WTC11 (cell line): ENCODE measurements around the gene FLT1. TPM values are rescaled to one million over a fixed set of nuclear protein-coding genes. Genes with fewer than 3 reads are reported as not detected.

Experiments
- ATAC-seq: fragments of 200-7000 bp; cut with Tn5 transposase; 2 replicates; pipeline ENCODE4 v1.10.0; 2021; ENCODE audit warnings: mild to moderate bottlenecking, moderate library complexity
- CTCF ChIA-PET: fragments of 300-600 bp; sonication (Branson Sonifier 250); formaldehyde crosslinking; loops from one replicate; lab custom pipeline; 2021; ENCODE audit warnings: antibody characterized with exemption; lab: Charles Lee
- POLR2A ChIA-PET: fragments of 350-600 bp; sonication (Branson Sonifier 250); formaldehyde crosslinking; loops from one replicate; lab custom pipeline; 2021; ENCODE audit warnings: antibody characterized with exemption; lab: Charles Lee
- DNase-seq: peaks from one replicate; pipeline ENCODE4 v3.0.0; 2021; ENCODE audit warnings: low spot score
- H3K27ac Mint-ChIP-seq: 2 replicates; pipeline ENCODE4 v1.8.0; 2021; ENCODE audit warnings: mixed read lengths
- H3K27me3 Mint-ChIP-seq: 2 replicates; pipeline ENCODE4 v1.8.0; 2021; ENCODE audit warnings: low read depth, mild to moderate bottlenecking, moderate library complexity, mixed read lengths
- H3K36me3 Mint-ChIP-seq: 2 replicates; pipeline ENCODE4 v1.8.0; 2021; ENCODE audit warnings: mixed read lengths
- H3K4me1 Mint-ChIP-seq: 2 replicates; pipeline ENCODE4 v1.8.0; 2022; ENCODE audit warnings: mixed read lengths
- H3K4me3 Mint-ChIP-seq: 2 replicates; pipeline ENCODE4 v1.8.0; 2021; ENCODE audit warnings: mild to moderate bottlenecking, moderate library complexity, mixed read lengths
- H3K9me3 Mint-ChIP-seq: 2 replicates; pipeline ENCODE4 v1.8.0; 2021; ENCODE audit warnings: mixed read lengths
- CREB1 ChIP-seq: sonication (generic); formaldehyde crosslinking; IDR thresholded peaks from 2 replicates; pipeline ENCODE4 v1.8.0; 2023; ENCODE audit warnings: mild to moderate bottlenecking, missing genetic modification reagents
- CREM ChIP-seq: sonication (generic); formaldehyde crosslinking; IDR thresholded peaks from 2 replicates; pipeline ENCODE4 v1.8.1; 2022; ENCODE audit warnings: mild to moderate bottlenecking, missing genetic modification reagents, moderate library complexity
- ESRRA ChIP-seq: sonication (generic); formaldehyde crosslinking; IDR thresholded peaks from 2 replicates; pipeline ENCODE4 v1.8.1; 2022; ENCODE audit warnings: mild to moderate bottlenecking, missing genetic modification reagents, borderline replicate concordance
- FOXP1 ChIP-seq: sonication (generic); formaldehyde crosslinking; IDR thresholded peaks from 2 replicates; pipeline ENCODE4 v1.8.0; 2022; ENCODE audit warnings: missing genetic modification reagents, mild to moderate bottlenecking, moderate library complexity, borderline replicate concordance
- JAZF1 ChIP-seq: fragments of 250-450 bp; sonication (Bioruptor Pico); IDR thresholded peaks from 2 replicates; pipeline ENCODE4 v1.9.0; 2021; ENCODE audit warnings: moderate library complexity, mild to moderate bottlenecking, inconsistent platforms
- JUN ChIP-seq: sonication (generic); formaldehyde crosslinking; IDR thresholded peaks from 2 replicates; pipeline ENCODE4 v1.8.0; 2023; ENCODE audit warnings: mild to moderate bottlenecking, missing genetic modification reagents
- MYBL2 ChIP-seq: sonication (generic); formaldehyde crosslinking; IDR thresholded peaks from 2 replicates; pipeline ENCODE4 v1.8.1; 2023; ENCODE audit warnings: mild to moderate bottlenecking, moderate library complexity, missing genetic modification reagents
- RELA ChIP-seq: sonication (generic); formaldehyde crosslinking; IDR thresholded peaks from 2 replicates; pipeline ENCODE4 v1.8.1; 2022; ENCODE audit warnings: missing genetic modification reagents, mild to moderate bottlenecking, borderline replicate concordance
- RORB ChIP-seq: fragments of 250-450 bp; sonication (Bioruptor Pico); IDR thresholded peaks from 2 replicates; pipeline ENCODE4 v1.9.0; 2021; ENCODE audit warnings: mild to moderate bottlenecking
- SMAD3 ChIP-seq: sonication (generic); formaldehyde crosslinking; IDR thresholded peaks from 2 replicates; pipeline ENCODE4 v1.8.0; 2022; ENCODE audit warnings: missing genetic modification reagents, mild to moderate bottlenecking, borderline replicate concordance
- SOX15 ChIP-seq: fragments of 250-450 bp; sonication (Bioruptor Pico); IDR thresholded peaks from 2 replicates; pipeline ENCODE4 v1.9.0; 2021; ENCODE audit warnings: mild to moderate bottlenecking
- TEAD4 ChIP-seq: sonication (generic); formaldehyde crosslinking; IDR thresholded peaks from 2 replicates; pipeline ENCODE4 v1.8.0; 2022; ENCODE audit warnings: mild to moderate bottlenecking, missing genetic modification reagents
- ZNF317 ChIP-seq: sonication (generic); formaldehyde crosslinking; IDR thresholded peaks from 2 replicates; pipeline ENCODE4 v1.8.1; 2023; ENCODE audit warnings: low read depth, mild to moderate bottlenecking, moderate library complexity, missing genetic modification reagents, borderline replicate concordance
- ZNF416 ChIP-seq: fragments of 250-450 bp; sonication (Bioruptor Pico); IDR thresholded peaks from 2 replicates; pipeline ENCODE4 v1.9.0; 2021; ENCODE audit warnings: mild to moderate bottlenecking, inconsistent platforms
- total RNA-seq: library from RNA; stranded (reverse); gene quantifications from 3 replicates; pipeline ENCODE4 v1.2.3, GENCODE V29; 2021
- TF ChIP-seq, protein P1 (sequence below): sonication (generic); formaldehyde crosslinking; IDR thresholded peaks from 2 replicates; pipeline ENCODE4 v1.8.1; 2022; ENCODE audit warnings: mild to moderate bottlenecking, moderate library complexity, missing genetic modification reagents
- TF ChIP-seq, protein P2 (sequence below): sonication (generic); formaldehyde crosslinking; IDR thresholded peaks from 2 replicates; pipeline ENCODE4 v1.8.0; 2022; ENCODE audit warnings: mild to moderate bottlenecking, missing genetic modification reagents
- TF ChIP-seq, protein P3 (sequence below): sonication (generic); formaldehyde crosslinking; conservative IDR thresholded peaks from 2 replicates; pipeline ENCODE4 v1.8.1; 2022; ENCODE audit warnings: mild to moderate bottlenecking, missing genetic modification reagents
- TF ChIP-seq, protein P4 (sequence below): fragments of 250-450 bp; sonication (Bioruptor Pico); IDR thresholded peaks from 2 replicates; pipeline ENCODE4 v1.9.0; 2021; ENCODE audit warnings: mild to moderate bottlenecking
- TF ChIP-seq, protein P5 (sequence below): fragments of 250-450 bp; sonication (Bioruptor Pico); IDR thresholded peaks from 2 replicates; pipeline ENCODE4 v1.9.0; 2021; ENCODE audit warnings: moderate library complexity, mild to moderate bottlenecking, inconsistent platforms, borderline replicate concordance
- TF ChIP-seq, protein P6 (sequence below): fragments of 250-450 bp; sonication (Bioruptor Pico); conservative IDR thresholded peaks from 2 replicates; pipeline ENCODE4 v1.9.0; 2021; ENCODE audit warnings: mild to moderate bottlenecking
- TF ChIP-seq, protein P7 (sequence below): sonication (generic); formaldehyde crosslinking; IDR thresholded peaks from 2 replicates; pipeline ENCODE4 v1.8.0; 2022; ENCODE audit warnings: missing genetic modification reagents
- TF ChIP-seq, protein P8 (sequence below): sonication (generic); formaldehyde crosslinking; IDR thresholded peaks from 2 replicates; pipeline ENCODE4 v1.8.1; 2023; ENCODE audit warnings: mild to moderate bottlenecking, missing genetic modification reagents

FLT1 gene
- total RNA-seq, 1 experiment from 2014 or later, result 66.3 TPM

DNA sequence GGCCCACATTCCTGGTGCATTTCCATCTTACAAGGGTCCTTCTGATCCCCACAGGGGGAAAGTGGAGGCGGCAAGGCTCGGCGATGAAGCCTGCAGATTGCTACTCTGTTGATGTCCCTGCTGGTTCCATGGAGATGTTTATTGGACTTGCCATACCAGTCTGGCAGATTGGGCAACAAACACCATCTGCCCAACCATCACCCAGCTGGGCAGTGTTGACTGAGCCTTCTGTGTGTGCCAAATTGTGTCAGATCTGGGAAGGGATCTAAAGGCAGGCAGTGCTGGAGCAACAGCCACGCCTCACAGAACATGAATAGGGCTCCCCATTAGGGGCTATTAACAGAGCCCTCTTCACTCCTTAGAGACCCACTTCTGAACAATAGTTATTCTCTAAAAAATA is 35.0 kb downstream of the FLT1 start:
- Mint-ChIP-seq H3K27me3 (no peaks in the 10 kb centered on the region), H3K27ac (peak overlapping the region; percentile 67; the same call in 1 of the 2 replicates), H3K4me1 (peaks cover 40% of the 10 kb centered on the region), H3K9me3 (no peaks in the 10 kb centered on the region), H3K4me3 (no peak overlapping the region), H3K36me3 (peaks cover 65% of the 10 kb centered on the region)
- no peak for ATAC-seq
- TF ChIP-seq ESRRA (no peak), SOX15 (CRISPR knock-in tag) (no peak), CREM (CRISPR knock-in tag) (no peak)
- TF ChIP-seq, protein P1, sequence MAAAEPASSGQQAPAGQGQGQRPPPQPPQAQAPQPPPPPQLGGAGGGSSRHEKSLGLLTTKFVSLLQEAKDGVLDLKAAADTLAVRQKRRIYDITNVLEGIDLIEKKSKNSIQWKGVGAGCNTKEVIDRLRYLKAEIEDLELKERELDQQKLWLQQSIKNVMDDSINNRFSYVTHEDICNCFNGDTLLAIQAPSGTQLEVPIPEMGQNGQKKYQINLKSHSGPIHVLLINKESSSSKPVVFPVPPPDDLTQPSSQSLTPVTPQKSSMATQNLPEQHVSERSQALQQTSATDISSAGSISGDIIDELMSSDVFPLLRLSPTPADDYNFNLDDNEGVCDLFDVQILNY (CRISPR knock-in tag), result no peak
- TF ChIP-seq, protein P2, sequence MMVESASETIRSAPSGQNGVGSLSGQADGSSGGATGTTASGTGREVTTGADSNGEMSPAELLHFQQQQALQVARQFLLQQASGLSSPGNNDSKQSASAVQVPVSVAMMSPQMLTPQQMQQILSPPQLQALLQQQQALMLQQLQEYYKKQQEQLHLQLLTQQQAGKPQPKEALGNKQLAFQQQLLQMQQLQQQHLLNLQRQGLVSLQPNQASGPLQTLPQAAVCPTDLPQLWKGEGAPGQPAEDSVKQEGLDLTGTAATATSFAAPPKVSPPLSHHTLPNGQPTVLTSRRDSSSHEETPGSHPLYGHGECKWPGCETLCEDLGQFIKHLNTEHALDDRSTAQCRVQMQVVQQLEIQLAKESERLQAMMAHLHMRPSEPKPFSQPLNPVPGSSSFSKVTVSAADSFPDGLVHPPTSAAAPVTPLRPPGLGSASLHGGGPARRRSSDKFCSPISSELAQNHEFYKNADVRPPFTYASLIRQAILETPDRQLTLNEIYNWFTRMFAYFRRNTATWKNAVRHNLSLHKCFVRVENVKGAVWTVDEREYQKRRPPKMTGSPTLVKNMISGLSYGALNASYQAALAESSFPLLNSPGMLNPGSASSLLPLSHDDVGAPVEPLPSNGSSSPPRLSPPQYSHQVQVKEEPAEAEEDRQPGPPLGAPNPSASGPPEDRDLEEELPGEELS, result no peak
- no peak for DNase-seq
- POLR2A ChIA-PET, result no interaction called here
- CTCF ChIA-PET, result no interaction called here

DNA sequence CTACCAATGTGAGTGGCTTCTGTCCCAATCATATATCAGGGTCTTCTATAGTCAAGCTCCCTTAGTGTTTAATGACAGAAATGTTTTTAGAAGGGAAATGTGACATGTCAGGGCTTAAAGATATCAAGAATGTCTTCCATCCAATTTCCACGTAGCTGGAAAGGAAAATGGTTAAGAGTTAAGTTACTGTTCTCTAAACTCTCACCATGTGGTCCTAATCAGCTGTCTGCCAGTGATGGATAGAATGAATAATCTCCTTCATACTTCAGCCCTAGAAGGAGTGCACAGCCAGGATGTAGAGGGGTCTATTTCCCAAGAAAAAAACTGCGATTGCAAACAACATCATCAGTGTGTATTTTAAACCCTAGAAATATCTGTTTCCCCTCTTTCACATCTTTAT is 36.3 kb downstream of the FLT1 start:
- Mint-ChIP-seq H3K4me1 (peaks cover 53% of the 10 kb centered on the region), H3K27me3 (no peaks in the 10 kb centered on the region), H3K4me3 (no peak overlapping the region), H3K27ac (no peak overlapping the region), H3K9me3 (no peaks in the 10 kb centered on the region), H3K36me3 (peaks cover 62% of the 10 kb centered on the region)
- no peak for DNase-seq
- ChIA-PET CTCF (no interaction called here), POLR2A (no interaction called here)
- no peak for TF ChIP-seq ZNF416
- TF ChIP-seq, protein P3, sequence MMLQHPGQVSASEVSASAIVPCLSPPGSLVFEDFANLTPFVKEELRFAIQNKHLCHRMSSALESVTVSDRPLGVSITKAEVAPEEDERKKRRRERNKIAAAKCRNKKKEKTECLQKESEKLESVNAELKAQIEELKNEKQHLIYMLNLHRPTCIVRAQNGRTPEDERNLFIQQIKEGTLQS (CRISPR knock-in tag), result no peak
- TF ChIP-seq, protein P4, sequence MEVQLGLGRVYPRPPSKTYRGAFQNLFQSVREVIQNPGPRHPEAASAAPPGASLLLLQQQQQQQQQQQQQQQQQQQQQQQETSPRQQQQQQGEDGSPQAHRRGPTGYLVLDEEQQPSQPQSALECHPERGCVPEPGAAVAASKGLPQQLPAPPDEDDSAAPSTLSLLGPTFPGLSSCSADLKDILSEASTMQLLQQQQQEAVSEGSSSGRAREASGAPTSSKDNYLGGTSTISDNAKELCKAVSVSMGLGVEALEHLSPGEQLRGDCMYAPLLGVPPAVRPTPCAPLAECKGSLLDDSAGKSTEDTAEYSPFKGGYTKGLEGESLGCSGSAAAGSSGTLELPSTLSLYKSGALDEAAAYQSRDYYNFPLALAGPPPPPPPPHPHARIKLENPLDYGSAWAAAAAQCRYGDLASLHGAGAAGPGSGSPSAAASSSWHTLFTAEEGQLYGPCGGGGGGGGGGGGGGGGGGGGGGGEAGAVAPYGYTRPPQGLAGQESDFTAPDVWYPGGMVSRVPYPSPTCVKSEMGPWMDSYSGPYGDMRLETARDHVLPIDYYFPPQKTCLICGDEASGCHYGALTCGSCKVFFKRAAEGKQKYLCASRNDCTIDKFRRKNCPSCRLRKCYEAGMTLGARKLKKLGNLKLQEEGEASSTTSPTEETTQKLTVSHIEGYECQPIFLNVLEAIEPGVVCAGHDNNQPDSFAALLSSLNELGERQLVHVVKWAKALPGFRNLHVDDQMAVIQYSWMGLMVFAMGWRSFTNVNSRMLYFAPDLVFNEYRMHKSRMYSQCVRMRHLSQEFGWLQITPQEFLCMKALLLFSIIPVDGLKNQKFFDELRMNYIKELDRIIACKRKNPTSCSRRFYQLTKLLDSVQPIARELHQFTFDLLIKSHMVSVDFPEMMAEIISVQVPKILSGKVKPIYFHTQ (CRISPR knock-in tag), result no peak
- TF ChIP-seq, protein P5, sequence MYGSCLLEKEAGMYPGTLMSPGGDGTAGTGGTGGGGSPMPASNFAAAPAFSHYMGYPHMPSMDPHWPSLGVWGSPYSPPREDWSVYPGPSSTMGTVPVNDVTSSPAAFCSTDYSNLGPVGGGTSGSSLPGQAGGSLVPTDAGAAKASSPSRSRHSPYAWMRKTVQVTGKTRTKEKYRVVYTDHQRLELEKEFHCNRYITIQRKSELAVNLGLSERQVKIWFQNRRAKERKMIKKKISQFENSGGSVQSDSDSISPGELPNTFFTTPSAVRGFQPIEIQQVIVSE (CRISPR knock-in tag), result no peak
- TF ChIP-seq RORB (CRISPR knock-in tag), result no peak
- no peak for TF ChIP-seq JAZF1 (CRISPR knock-in tag)
- no peak for TF ChIP-seq ZNF317 (CRISPR knock-in tag)
- TF ChIP-seq, protein P6, sequence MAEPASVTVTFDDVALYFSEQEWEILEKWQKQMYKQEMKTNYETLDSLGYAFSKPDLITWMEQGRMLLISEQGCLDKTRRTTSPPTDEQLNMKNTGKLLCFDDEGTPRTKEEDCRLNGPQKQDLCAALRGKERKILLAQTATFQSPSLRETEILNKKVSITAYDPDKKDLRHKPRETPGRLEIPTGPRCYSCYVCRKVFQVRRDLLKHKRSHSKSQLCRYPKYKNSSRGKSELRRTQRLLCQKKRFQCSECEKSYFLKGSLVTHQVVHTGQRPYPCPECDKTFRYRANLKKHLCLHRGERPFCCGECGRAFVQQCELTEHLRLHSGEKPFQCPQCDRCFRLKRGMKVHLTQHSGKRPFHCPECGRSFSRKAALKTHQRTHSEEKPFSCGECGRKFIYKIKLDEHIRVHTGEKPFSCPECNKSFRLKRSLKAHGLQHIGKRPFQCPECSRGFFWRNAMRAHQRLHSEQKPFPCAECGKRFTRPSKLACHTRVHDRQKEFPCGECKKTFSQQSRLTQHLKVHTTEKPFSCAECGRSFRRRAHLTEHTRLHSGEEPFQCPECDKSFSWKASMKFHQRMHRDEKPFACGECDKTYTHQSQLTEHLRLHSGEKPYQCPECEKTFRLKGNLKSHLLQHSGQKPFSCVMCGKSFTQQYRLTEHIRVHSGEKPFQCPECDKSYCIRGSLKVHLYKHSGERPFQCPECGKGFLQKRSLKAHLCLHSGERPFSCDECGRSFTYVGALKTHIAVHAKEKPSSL (CRISPR knock-in tag), result no peak
- no peak for TF ChIP-seq RELA (CRISPR knock-in tag)
- TF ChIP-seq, protein P7, sequence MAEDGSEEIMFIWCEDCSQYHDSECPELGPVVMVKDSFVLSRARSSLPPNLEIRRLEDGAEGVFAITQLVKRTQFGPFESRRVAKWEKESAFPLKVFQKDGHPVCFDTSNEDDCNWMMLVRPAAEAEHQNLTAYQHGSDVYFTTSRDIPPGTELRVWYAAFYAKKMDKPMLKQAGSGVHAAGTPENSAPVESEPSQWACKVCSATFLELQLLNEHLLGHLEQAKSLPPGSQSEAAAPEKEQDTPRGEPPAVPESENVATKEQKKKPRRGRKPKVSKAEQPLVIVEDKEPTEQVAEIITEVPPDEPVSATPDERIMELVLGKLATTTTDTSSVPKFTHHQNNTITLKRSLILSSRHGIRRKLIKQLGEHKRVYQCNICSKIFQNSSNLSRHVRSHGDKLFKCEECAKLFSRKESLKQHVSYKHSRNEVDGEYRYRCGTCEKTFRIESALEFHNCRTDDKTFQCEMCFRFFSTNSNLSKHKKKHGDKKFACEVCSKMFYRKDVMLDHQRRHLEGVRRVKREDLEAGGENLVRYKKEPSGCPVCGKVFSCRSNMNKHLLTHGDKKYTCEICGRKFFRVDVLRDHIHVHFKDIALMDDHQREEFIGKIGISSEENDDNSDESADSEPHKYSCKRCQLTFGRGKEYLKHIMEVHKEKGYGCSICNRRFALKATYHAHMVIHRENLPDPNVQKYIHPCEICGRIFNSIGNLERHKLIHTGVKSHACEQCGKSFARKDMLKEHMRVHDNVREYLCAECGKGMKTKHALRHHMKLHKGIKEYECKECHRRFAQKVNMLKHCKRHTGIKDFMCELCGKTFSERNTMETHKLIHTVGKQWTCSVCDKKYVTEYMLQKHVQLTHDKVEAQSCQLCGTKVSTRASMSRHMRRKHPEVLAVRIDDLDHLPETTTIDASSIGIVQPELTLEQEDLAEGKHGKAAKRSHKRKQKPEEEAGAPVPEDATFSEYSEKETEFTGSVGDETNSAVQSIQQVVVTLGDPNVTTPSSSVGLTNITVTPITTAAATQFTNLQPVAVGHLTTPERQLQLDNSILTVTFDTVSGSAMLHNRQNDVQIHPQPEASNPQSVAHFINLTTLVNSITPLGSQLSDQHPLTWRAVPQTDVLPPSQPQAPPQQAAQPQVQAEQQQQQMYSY, result no peak
- no peak for TF ChIP-seq MYBL2 (CRISPR knock-in tag)
- TF ChIP-seq FOXP1 (CRISPR knock-in tag), result no peak
- TF ChIP-seq, protein P8, sequence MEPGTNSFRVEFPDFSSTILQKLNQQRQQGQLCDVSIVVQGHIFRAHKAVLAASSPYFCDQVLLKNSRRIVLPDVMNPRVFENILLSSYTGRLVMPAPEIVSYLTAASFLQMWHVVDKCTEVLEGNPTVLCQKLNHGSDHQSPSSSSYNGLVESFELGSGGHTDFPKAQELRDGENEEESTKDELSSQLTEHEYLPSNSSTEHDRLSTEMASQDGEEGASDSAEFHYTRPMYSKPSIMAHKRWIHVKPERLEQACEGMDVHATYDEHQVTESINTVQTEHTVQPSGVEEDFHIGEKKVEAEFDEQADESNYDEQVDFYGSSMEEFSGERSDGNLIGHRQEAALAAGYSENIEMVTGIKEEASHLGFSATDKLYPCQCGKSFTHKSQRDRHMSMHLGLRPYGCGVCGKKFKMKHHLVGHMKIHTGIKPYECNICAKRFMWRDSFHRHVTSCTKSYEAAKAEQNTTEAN, result no peak
- TF ChIP-seq SMAD3 (CRISPR knock-in tag), result no peak
- no peak for TF ChIP-seq TEAD4 (CRISPR knock-in tag)
- TF ChIP-seq JUN, result no peak
- no peak for TF ChIP-seq CREB1
- ATAC-seq, result no peak
